K562 (cell line): ENCODE data around the gene LYRM7. TPM values are rescaled to one million over a fixed set of nuclear protein-coding genes. Genes with fewer than 3 reads are reported as not detected.

Experiments
- ATAC-seq: fragments of 200-7000 bp; cut with Tn5 transposase; 3 replicates; pipeline ENCODE4 v1.9.1; 2020; ENCODE audit warnings: moderate library complexity
- BruUV-seq: library from RNA; stranded (reverse); fragments of 400-500 nt; replicated peaks from 2 replicates; lab custom pipeline; 2021; lab: Mats Ljungman, UMichigan
- CTCF ChIA-PET: fragments of 300-600 bp; formaldehyde crosslinking; extraction: SDS; loops from one replicate; lab custom pipeline; 2021; ENCODE audit warnings: low intra/inter-chr PET ratio; lab: Yijun Ruan, JAX
- POLR2A ChIA-PET: fragments of 300-600, 350-650 bp; sonication (Branson Sonifier 250); formaldehyde crosslinking; extraction: SDS; loops from one replicate; lab custom pipeline; 2021; ENCODE audit warnings: antibody characterized with exemption, inconsistent platforms; lab: Yijun Ruan, JAX
- DNase-seq, 4 experiments: peaks; one replicate each; pipeline versions ENCODE4 v3.0.0 to v3.0.0-alpha.2; 2011 to 2018; ENCODE audit warnings: low spot score in 3 of 4, mixed read lengths in 3 of 4; ENCODE audit errors: extremely low read depth in 1 of 4
- FAIRE-seq: peaks from 2 replicates; lab custom pipeline; 2011; peaks lifted over from hg19 to GRCh38; lab: Jason Lieb, UNC
- H2AFZ ChIP-seq: 2 replicates; pipeline ENCODE4 v1.6.0; 2011; ENCODE audit warnings: low read depth, low read length, control low read depth, inconsistent platforms
- H3K27ac ChIP-seq: fragments of 200-600 bp; 3 replicates; pipeline ENCODE4 v1.8.0; 2011; ENCODE audit warnings: low read depth, mild to moderate bottlenecking, control low read depth, inconsistent platforms, low read length, moderate library complexity, mixed read lengths; ENCODE audit errors: extremely low read depth
- H3K27me3 ChIP-seq, 2 experiments: fragments of 300-600 bp in 1 of 2; 2 replicates in 1 of 2; 3 replicates in 1 of 2; pipeline versions ENCODE4 v1.6.0 to v1.8.0; 2011; ENCODE audit warnings: inconsistent platforms in 2 of 2, low read length in 2 of 2, mild to moderate bottlenecking in 1 of 2, mixed read lengths in 1 of 2, moderate library complexity in 1 of 2; ENCODE audit not compliant: control insufficient read depth in 2 of 2, insufficient read depth in 2 of 2
- H3K36me3 ChIP-seq: fragments of 300-600 bp; 3 replicates; pipeline ENCODE4 v1.8.0; 2011; ENCODE audit warnings: mild to moderate bottlenecking, low read length, inconsistent platforms; ENCODE audit not compliant: control insufficient read depth, insufficient read depth
- H3K4me1 ChIP-seq, 2 experiments: fragments of 200-600 bp in 1 of 2; replicated peaks in 1 of 2; 2 replicates in 1 of 2; 3 replicates in 1 of 2; pipeline versions ENCODE4 v1.5.1 to v1.8.0; 2011; ENCODE audit warnings: inconsistent platforms in 2 of 2, low read length in 2 of 2, mild to moderate bottlenecking in 1 of 2, mixed read lengths in 1 of 2, moderate library complexity in 1 of 2; ENCODE audit not compliant: control insufficient read depth in 2 of 2, insufficient read depth in 2 of 2
- H3K4me2 ChIP-seq: 2 replicates; pipeline ENCODE4 v1.6.1; 2011; ENCODE audit warnings: low read length, control low read depth, inconsistent platforms, mixed read lengths; ENCODE audit not compliant: insufficient read depth
- H3K4me3 ChIP-seq: fragments of 200-600 bp; sonication (generic), shearing (Covaris generic); 2 replicates; pipeline ENCODE4 v1.5.1; 2016; ENCODE audit warnings: control low read depth, inconsistent platforms
- H3K79me2 ChIP-seq: fragments of 200-600 bp; 3 replicates; pipeline ENCODE4 v1.8.0; 2011; ENCODE audit warnings: low read length, inconsistent platforms; ENCODE audit not compliant: control insufficient read depth, insufficient read depth
- H3K9ac ChIP-seq, 2 experiments: 2 replicates each; pipeline versions ENCODE4 v1.6.0 to v1.6.1; 2011; ENCODE audit warnings: low read depth in 2 of 2, low read length in 2 of 2, control low read depth in 1 of 2, inconsistent platforms in 1 of 2, mild to moderate bottlenecking in 1 of 2, mixed read lengths in 1 of 2; ENCODE audit not compliant: insufficient read depth in 1 of 2
- H3K9me1 ChIP-seq: one replicate; pipeline ENCODE4 v1.6.0; 2011; ENCODE audit warnings: inconsistent platforms, mild to moderate bottlenecking, low read length, moderate library complexity; ENCODE audit not compliant: control insufficient read depth, insufficient read depth
- H3K9me3 ChIP-seq: replicated peaks from 2 replicates; pipeline ENCODE4 v1.5.1; 2011; ENCODE audit warnings: low read depth, low read length, inconsistent platforms; ENCODE audit not compliant: control insufficient read depth, insufficient read depth
- H4K20me1 ChIP-seq: replicated peaks from 2 replicates; pipeline ENCODE4 v1.6.1; 2011; ENCODE audit warnings: low read length, inconsistent platforms, mixed read lengths; ENCODE audit not compliant: control insufficient read depth, insufficient read depth
- E2F3 ChIP-seq: fragments of 250-450 bp; sonication (Bioruptor Pico); IDR thresholded peaks from 2 replicates; pipeline ENCODE4 v1.4.0; 2020; ENCODE audit warnings: mild to moderate bottlenecking
- E2F4 ChIP-seq: sonication (generic); formaldehyde crosslinking; IDR thresholded peaks from 2 replicates; pipeline ENCODE4 v1.8.0; 2022; ENCODE audit warnings: mild to moderate bottlenecking, low read depth, missing genetic modification reagents
- EWSR1 ChIP-seq: fragments of 450-650 bp; IDR thresholded peaks from 2 replicates; pipeline ENCODE4 v1.6.1; 2018; ENCODE audit warnings: borderline replicate concordance, mild to moderate bottlenecking, low read depth, moderate library complexity; ENCODE audit not compliant: partially characterized antibody
- KLF10 ChIP-seq: fragments of 250-450 bp; sonication (Bioruptor Pico); IDR thresholded peaks from 2 replicates; pipeline ENCODE4 v1.6.1; 2021; ENCODE audit warnings: matching md5 sums
- SPI1 ChIP-seq: IDR thresholded peaks from 2 replicates; pipeline ENCODE4 v1.6.1; 2011; ENCODE audit warnings: low read depth, low read length, control low read depth, borderline replicate concordance
- ZNF551 ChIP-seq: fragments of 250-450 bp; sonication (Bioruptor Pico); IDR thresholded peaks from 2 replicates; pipeline ENCODE4 v1.5.0; 2021; ENCODE audit warnings: mild to moderate bottlenecking, moderate library complexity
- WGBS: fragments of 100-300 bp; shearing (Covaris generic); methylation state at CpG from one replicate; pipeline ENCODE4 v1.1.6; 2016; ENCODE audit warnings: low coverage, mixed read lengths; ENCODE audit not compliant: insufficient coverage; ENCODE audit errors: missing lambda C conversion rate; 5-methylcytosine and 5-hydroxymethylcytosine counted together
- in situ Hi-C: fragments of 300-500 bp; cut with MboI; formaldehyde crosslinking; loops from 4 replicates; pipeline ENCODE4 v1.15.0; 2018; ENCODE audit warnings: inconsistent platforms, mixed read lengths
- intact Hi-C: fragments of 100-400 bp; cut with micrococcal nuclease; formaldehyde crosslinking; loops from 2 replicates; pipeline ENCODE4 v1.14.2; 2022
- polyA plus RNA-seq, 8 experiments: library from polyadenylated mRNA; depleted of rRNA in 4 of 8; stranded (reverse) in 5 of 8; unstranded in 3 of 8; fragments of >200 nt; fragmentation: Nextera tagmentation in 2 of 8; fragmentation: Illumina TruSeq in 1 of 8; extraction: Ambion mirVana in 2 of 8; extraction: Trizol in 1 of 8; gene quantifications; 2 replicates each; pipeline versions ENCODE4 v1.2.1 to v1.2.3, GENCODE V29; 2011 to 2014; ENCODE audit warnings: inconsistent platforms in 1 of 8, missing spikeins in 1 of 8
- total RNA-seq, 7 experiments: library from RNA; depleted of rRNA in 6 of 7; stranded (reverse); fragments of >200 nt in 6 of 7; fragmentation: Illumina TruSeq in 2 of 7; extraction: Trizol in 2 of 7; gene quantifications; 2 replicates each; pipeline versions ENCODE4 v1.2.1 to v1.2.3, GENCODE V29; 2011 to 2021; ENCODE audit warnings: low replicate concordance in 1 of 7

The LYRM7 gene
- total and polyA plus RNA-seq, 9 of the 15 experiments (the other 6 are each of a cell fraction or from before 2014, with no cell fraction given): 16.2 to 70.1 (median 33.3) TPM

DNA sequence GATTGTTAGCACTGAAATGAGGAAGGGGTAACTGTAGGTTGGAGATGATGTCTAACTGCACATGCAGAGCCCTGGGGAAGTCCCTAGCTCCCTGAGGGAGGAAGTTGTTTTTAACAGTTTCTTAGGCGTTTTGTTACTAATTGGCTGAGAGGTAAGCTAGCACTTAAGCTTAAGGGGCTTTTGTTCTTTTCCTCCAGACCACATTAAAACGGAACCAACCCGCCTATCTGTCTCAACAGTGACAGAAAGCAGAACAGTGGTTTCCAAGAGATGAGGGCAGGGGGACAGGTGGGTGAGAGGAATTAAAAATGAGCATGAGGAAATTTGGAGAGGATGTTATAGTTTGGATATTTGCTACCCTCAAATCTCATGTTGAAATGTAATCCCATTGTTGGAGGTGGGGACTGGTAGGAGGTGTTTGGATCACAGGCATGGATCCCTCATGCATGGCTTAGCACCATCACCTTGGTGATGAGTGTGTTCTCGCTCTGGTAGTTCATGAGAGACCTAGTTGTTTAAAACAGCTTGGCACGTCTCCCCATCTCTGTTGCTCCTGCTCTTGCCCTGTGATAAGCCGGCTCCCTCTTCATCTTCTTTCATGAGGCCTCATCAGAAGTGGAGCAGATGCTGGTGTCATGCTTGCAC is 38.9 kb downstream of the LYRM7 start:
- BruUV-seq: no TSS peak
- H2AFZ ChIP-seq: no peak overlapping the region
- CTCF ChIA-PET: no interaction called here
- no peaks in the 10 kb centered on the region for H3K9me3 ChIP-seq
- POLR2A ChIA-PET: no interaction called here
- DNase-seq: no peak
- TF ChIP-seq SPI1 (peak; percentile 75; the same call in 1 of the 2 replicates), E2F4 (CRISPR knock-in tag) (no peak)
- in situ Hi-C loops: no loop called here
- no peak overlapping the region for H3K4me3 ChIP-seq
- H3K36me3 ChIP-seq: no peaks in the 10 kb centered on the region
- WGBS: 24% methylated on average over 6 of the region's 6 CpGs
- intact Hi-C loops: no loop called here
- ATAC-seq: peak; percentile 44
- H3K4me1 ChIP-seq: no peaks in the 10 kb centered on the region
- H4K20me1 ChIP-seq: no peaks in the 10 kb centered on the region
- H3K79me2 ChIP-seq: no peaks in the 10 kb centered on the region
- no peak overlapping the region for H3K27ac ChIP-seq
- no peak for FAIRE-seq
- H3K4me2 ChIP-seq: no peak overlapping the region
- H3K9ac ChIP-seq: no peak overlapping the region; a peak in 1 of 4 replicates
- no peaks in the 10 kb centered on the region for H3K9me1 ChIP-seq
- no peaks in the 10 kb centered on the region for H3K27me3 ChIP-seq

GRCh38 chr5:131210151-131210510 is 39.4 kb downstream of the LYRM7 start:
- H3K36me3 ChIP-seq: no peaks in the 10 kb centered on the region
- H4K20me1 ChIP-seq: no peaks in the 10 kb centered on the region
- CTCF ChIA-PET: no interaction called here
- DNase-seq (no peak), FAIRE-seq (no peak), ATAC-seq (no peak)
- H3K9me3 ChIP-seq: no peaks in the 10 kb centered on the region
- in situ Hi-C loops (no loop called here), intact Hi-C loops (no loop called here)
- H3K4me2 ChIP-seq: no peak overlapping the region
- H3K27me3 ChIP-seq: no peaks in the 10 kb centered on the region
- H3K79me2 ChIP-seq: no peaks in the 10 kb centered on the region
- POLR2A ChIA-PET: no interaction called here
- H3K27ac ChIP-seq: no peak overlapping the region
- H3K4me3 ChIP-seq: no peak overlapping the region
- BruUV-seq: no TSS peak
- no peaks in the 10 kb centered on the region for H3K4me1 ChIP-seq
- TF ChIP-seq KLF10 (CRISPR knock-in tag) (no peak), ZNF551 (no peak), E2F3 (CRISPR knock-in tag) (no peak), EWSR1 (no peak)
- no peaks in the 10 kb centered on the region for H3K9me1 ChIP-seq
- H3K9ac ChIP-seq: no peak overlapping the region; a peak in 1 of 4 replicates
- H2AFZ ChIP-seq: no peak overlapping the region
